Measurements from ENCODE around the gene CFB. TPM values are rescaled to one million over a fixed set of nuclear protein-coding genes. Genes with fewer than 3 reads are reported as not detected.

The CFB gene
- total and polyA plus RNA-seq, 9 of the 15 experiments (the other 6 are each of a cell fraction or from before 2014, with no cell fraction given): 0.08 to 0.91 (median 0.22) TPM; not detected in 4

DNA sequence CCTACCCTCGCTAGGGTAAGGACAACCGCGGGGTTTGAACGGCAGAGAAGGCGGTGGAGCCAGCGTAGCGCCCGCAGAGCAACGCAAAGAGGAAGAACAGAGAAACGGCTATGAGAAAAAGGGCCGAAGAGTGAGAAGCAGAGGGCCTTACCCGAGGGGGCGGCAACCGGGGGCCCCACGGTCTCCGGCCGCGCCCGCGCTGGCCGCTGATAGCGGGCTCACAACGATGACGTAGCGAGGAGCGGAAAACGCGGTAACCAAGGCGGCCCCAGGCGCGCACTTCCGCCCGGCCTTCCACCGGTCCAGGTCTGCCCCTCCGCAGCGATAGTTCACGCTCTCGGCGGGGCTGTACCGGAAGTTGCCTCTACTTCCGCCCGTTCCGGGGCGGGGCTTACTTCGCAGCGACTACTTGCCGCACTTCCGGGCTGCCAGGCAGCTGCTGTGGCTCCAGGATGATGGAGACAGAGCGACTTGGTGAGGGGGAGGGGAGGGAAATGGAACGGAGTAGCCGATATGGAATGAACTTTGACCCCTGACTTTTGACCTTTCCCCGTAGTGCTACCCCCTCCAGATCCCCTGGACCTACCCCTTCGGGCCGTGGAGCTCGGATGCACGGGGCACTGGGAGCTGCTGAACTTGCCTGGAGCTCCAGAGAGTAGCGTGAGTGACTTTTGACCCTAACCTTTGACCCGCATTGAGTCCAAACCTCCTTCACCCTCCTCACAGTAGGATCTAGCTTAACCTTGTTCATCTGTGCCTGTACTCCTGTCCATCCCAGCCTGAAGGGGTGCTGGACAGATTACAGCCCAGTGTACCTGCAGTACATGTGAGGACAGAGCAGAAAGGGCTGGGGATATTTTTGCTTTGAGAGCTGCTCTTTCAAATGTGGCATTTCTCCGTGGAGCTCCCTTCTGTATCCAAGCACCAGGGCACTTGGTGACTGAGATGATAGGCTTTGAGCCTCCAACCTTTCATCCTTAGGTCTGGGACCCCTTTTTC is 13.1 kb downstream of the CFB start, which contains the start of the genes NELFE and SKIC2 (continued):
- no peak for TF ChIP-seq CREBBP (IDR thresholded peaks at IDR 0.05; ENCODE audit: low read depth, low read length)
- TF ChIP-seq BHLHE40 (IDR thresholded peaks at IDR 0.05; ENCODE audit: low read length): peak; percentile 59
- TF ChIP-seq, protein P1, sequence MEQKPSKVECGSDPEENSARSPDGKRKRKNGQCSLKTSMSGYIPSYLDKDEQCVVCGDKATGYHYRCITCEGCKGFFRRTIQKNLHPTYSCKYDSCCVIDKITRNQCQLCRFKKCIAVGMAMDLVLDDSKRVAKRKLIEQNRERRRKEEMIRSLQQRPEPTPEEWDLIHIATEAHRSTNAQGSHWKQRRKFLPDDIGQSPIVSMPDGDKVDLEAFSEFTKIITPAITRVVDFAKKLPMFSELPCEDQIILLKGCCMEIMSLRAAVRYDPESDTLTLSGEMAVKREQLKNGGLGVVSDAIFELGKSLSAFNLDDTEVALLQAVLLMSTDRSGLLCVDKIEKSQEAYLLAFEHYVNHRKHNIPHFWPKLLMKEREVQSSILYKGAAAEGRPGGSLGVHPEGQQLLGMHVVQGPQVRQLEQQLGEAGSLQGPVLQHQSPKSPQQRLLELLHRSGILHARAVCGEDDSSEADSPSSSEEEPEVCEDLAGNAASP (IDR thresholded peaks at IDR 0.05): no peak
- TF ChIP-seq TAL1 (IDR thresholded peaks at IDR 0.05): peak; percentile 1; the same call in 1 of the 2 replicates
- TF ChIP-seq ZNF639 (CRISPR knock-in tag; conservative IDR thresholded peaks at IDR 0.05 in 1 of 2, IDR thresholded peaks at IDR 0.05 in 1 of 2): peak in 1 of 2 experiments; percentile 96; a peak in 2 of 4 replicates
- TF ChIP-seq, protein P2, sequence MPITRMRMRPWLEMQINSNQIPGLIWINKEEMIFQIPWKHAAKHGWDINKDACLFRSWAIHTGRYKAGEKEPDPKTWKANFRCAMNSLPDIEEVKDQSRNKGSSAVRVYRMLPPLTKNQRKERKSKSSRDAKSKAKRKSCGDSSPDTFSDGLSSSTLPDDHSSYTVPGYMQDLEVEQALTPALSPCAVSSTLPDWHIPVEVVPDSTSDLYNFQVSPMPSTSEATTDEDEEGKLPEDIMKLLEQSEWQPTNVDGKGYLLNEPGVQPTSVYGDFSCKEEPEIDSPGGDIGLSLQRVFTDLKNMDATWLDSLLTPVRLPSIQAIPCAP (CRISPR knock-in tag; IDR thresholded peaks at IDR 0.05; ENCODE audit: borderline replicate concordance): no peak
- peak; percentile 40; the same call in 1 of the 2 replicates for TF ChIP-seq TEAD2 (tag; IDR thresholded peaks at IDR 0.05)
- no peak for TF ChIP-seq ZBTB49 (CRISPR knock-in tag; IDR thresholded peaks at IDR 0.05; ENCODE audit: borderline replicate concordance)
- peak; percentile 61; the same call in 1 of the 2 replicates for TF ChIP-seq HSF4 (CRISPR knock-in tag; IDR thresholded peaks at IDR 0.05; ENCODE audit: borderline replicate concordance)
- peak; percentile 63 for TF ChIP-seq JUND (IDR thresholded peaks at IDR 0.05; ENCODE audit: borderline replicate concordance, low read depth, low read length)
- TF ChIP-seq JUND (tag; IDR thresholded peaks at IDR 0.05; ENCODE audit: borderline replicate concordance, low read depth, low read length): peak; percentile 78; the same call in 2 of the 3 replicates
- peak; percentile 76 for TF ChIP-seq DACH1 (IDR thresholded peaks at IDR 0.05; ENCODE audit: partially characterized antibody)
- TF ChIP-seq, protein P3, sequence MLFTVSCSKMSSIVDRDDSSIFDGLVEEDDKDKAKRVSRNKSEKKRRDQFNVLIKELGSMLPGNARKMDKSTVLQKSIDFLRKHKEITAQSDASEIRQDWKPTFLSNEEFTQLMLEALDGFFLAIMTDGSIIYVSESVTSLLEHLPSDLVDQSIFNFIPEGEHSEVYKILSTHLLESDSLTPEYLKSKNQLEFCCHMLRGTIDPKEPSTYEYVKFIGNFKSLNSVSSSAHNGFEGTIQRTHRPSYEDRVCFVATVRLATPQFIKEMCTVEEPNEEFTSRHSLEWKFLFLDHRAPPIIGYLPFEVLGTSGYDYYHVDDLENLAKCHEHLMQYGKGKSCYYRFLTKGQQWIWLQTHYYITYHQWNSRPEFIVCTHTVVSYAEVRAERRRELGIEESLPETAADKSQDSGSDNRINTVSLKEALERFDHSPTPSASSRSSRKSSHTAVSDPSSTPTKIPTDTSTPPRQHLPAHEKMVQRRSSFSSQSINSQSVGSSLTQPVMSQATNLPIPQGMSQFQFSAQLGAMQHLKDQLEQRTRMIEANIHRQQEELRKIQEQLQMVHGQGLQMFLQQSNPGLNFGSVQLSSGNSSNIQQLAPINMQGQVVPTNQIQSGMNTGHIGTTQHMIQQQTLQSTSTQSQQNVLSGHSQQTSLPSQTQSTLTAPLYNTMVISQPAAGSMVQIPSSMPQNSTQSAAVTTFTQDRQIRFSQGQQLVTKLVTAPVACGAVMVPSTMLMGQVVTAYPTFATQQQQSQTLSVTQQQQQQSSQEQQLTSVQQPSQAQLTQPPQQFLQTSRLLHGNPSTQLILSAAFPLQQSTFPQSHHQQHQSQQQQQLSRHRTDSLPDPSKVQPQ (CRISPR knock-in tag; IDR thresholded peaks at IDR 0.05; ENCODE audit: borderline replicate concordance): no peak
- TF ChIP-seq, protein P4, sequence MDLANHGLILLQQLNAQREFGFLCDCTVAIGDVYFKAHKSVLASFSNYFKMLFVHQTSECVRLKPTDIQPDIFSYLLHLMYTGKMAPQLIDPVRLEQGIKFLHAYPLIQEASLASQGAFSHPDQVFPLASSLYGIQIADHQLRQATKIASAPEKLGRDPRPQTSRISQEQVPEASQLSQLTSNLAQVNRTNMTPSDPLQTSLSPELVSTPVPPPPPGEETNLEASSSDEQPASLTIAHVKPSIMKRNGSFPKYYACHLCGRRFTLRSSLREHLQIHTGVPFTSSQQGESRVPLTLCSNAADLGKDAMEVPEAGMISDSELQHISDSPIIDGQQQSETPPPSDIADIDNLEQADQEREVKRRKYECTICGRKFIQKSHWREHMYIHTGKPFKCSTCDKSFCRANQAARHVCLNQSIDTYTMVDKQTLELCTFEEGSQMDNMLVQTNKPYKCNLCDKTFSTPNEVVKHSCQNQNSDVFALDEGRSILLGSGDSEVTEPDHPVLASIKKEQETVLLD (IDR thresholded peaks at IDR 0.05): no peak; the same call in 1 of the 2 replicates
- no peak for TF ChIP-seq HDGF (IDR thresholded peaks at IDR 0.05)
